GM18519 (cell line): ENCODE results near the gene ABCC4.

Experiments used
- ATAC-seq: cut with Tn5 transposase; IDR thresholded peaks from one replicate; pipeline ENCODE4 v1.9.1; 2021; ENCODE audit warnings: mild to moderate bottlenecking, moderate library complexity; ENCODE audit not compliant: unreplicated experiment, low FRiP score

ABCC4 gene

GRCh38 chr13:95301183-95301967 is at the start of gene ABCC4:
Gene ABCC4, minus strand, starts transcription at chr13:95301451. Its CDS starts 137 bp downstream, at chr13:95301314.
- ATAC-seq: peak; percentile 83

- ATAC-seq: no peak
Observed at GRCh38 chr13:95349267-95349666, 48.0 kb upstream of the ABCC4 start.

- ATAC-seq: no peak
Observed at GRCh38 chr13:95343944-95344343, 42.7 kb upstream of the ABCC4 start.

- no peak for ATAC-seq
Observed at GRCh38 chr13:95341441-95341840, 40.2 kb upstream of the ABCC4 start.

- ATAC-seq: no peak
Observed at GRCh38 chr13:95338905-95339304, 37.7 kb upstream of the ABCC4 start.

- ATAC-seq: no peak
Observed at GRCh38 chr13:95337597-95337996, 36.3 kb upstream of the ABCC4 start.

GRCh38 chr13:95335667-95336066 is 34.4 kb upstream of the ABCC4 start:
- ATAC-seq: no peak

GRCh38 chr13:95328386-95328785 is 27.1 kb upstream of the ABCC4 start:
- no peak for ATAC-seq

GRCh38 chr13:95327190-95327589 is 25.9 kb upstream of the ABCC4 start:
- no peak for ATAC-seq

GRCh38 chr13:95326695-95327094 is 25.4 kb upstream of the ABCC4 start:
- no peak for ATAC-seq

- ATAC-seq: no peak
Observed at GRCh38 chr13:95325485-95325884, 24.2 kb upstream of the ABCC4 start.

- no peak for ATAC-seq
Observed at GRCh38 chr13:95323930-95324662, 22.8 kb upstream of the ABCC4 start.

GRCh38 chr13:95319551-95320274 is 18.5 kb upstream of the ABCC4 start:
- no peak for ATAC-seq

- no peak for ATAC-seq
Observed at GRCh38 chr13:95317039-95317989, 16.1 kb upstream of the ABCC4 start.

GRCh38 chr13:95315752-95316151 is 14.5 kb upstream of the ABCC4 start:
- ATAC-seq: no peak

GRCh38 chr13:95307507-95307906 is 6.3 kb upstream of the ABCC4 start:
- ATAC-seq: no peak

GRCh38 chr13:95304453-95304852 is 3.2 kb upstream of the ABCC4 start:
- ATAC-seq: no peak

- no peak for ATAC-seq
Observed at GRCh38 chr13:95301968-95302393, 730 bp upstream of the ABCC4 start.

GRCh38 chr13:95300625-95301182 is 547 bp downstream of the ABCC4 start:
- peak; percentile 38 for ATAC-seq
